ENCODE measurements around the gene KRT36. TPM values are rescaled to one million over a fixed set of nuclear protein-coding genes. Genes with fewer than 3 reads are reported as not detected.

Gene KRT36
- total RNA-seq, 1 donor from 2014 or later: not detected

DNA sequence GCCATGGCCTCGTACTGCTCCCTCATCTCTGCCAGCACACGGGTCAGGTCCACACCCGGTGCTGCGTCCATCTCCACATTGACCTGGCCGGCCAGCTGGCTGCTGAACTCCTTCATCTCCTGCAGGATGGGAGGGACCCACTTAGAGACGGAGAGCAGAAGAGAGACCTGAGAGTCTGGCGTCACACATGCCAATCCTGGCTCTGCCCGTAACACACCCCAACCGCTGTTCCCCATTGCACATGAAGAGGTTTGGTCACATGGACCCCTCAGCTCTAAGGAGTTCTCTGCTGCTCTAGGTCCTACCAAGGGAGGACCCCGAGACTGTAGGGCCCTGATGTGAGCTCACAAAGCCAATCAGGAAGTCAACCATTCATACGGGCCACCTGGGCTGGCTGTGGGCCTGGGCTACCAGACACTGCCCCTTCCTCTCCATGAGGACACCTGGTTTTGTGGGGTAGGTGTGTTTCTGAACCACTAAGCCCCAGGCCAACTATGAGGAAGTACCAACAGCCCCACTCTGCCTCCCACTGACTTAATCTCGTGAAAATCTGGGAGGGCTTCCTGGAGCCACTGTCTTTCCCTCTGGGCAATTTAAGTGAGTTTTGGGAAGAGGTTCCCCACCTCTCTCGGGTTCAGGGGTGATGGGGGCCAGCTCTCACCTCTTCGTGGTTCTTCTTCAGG is 26.6 kb upstream of the KRT36 start:
- H3K27me3 Mint-ChIP-seq (ENCODE audit: low read depth): no peaks in the 10 kb centered on the region
- DNase-seq (ENCODE audit: low spot score in 2 of 2, unreplicated experiment in 2 of 2): no peak
- peaks cover 49% of the 10 kb centered on the region for H3K4me1 Mint-ChIP-seq
- no peak overlapping the region for H3K27ac Mint-ChIP-seq
- no peaks in the 10 kb centered on the region for H3K36me3 Mint-ChIP-seq
- no peak overlapping the region for H3K4me3 Mint-ChIP-seq
- TF ChIP-seq, protein P1, sequence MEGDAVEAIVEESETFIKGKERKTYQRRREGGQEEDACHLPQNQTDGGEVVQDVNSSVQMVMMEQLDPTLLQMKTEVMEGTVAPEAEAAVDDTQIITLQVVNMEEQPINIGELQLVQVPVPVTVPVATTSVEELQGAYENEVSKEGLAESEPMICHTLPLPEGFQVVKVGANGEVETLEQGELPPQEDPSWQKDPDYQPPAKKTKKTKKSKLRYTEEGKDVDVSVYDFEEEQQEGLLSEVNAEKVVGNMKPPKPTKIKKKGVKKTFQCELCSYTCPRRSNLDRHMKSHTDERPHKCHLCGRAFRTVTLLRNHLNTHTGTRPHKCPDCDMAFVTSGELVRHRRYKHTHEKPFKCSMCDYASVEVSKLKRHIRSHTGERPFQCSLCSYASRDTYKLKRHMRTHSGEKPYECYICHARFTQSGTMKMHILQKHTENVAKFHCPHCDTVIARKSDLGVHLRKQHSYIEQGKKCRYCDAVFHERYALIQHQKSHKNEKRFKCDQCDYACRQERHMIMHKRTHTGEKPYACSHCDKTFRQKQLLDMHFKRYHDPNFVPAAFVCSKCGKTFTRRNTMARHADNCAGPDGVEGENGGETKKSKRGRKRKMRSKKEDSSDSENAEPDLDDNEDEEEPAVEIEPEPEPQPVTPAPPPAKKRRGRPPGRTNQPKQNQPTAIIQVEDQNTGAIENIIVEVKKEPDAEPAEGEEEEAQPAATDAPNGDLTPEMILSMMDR (IDR thresholded peaks at IDR 0.05; ENCODE audit: unreplicated experiment): no peak
- H3K9me3 Mint-ChIP-seq: no peaks in the 10 kb centered on the region

DNA sequence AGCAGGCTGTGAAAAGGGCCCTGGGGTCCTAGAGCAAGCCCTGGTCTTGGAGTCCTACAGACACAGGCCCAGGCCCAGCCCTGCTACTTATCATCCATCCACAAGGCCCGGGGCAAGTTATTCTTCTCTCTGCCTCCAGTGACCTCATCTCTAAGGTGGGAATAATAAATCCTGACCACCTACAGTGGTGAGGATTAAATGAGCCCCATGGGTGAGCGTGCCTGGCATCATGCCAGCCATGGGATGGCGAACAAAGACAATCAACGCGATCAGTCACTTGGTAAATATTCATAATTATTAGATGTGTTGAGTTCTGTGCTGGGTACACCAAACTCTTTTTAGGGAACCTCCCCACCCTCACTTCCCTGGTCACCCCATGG is 23.4 kb upstream of the KRT36 start:
- TF ChIP-seq, protein P1 (IDR thresholded peaks at IDR 0.05; ENCODE audit: unreplicated experiment): no peak
- H3K36me3 Mint-ChIP-seq: no peaks in the 10 kb centered on the region
- H3K4me1 Mint-ChIP-seq: peaks cover 25% of the 10 kb centered on the region
- no peak for DNase-seq (ENCODE audit: low spot score in 2 of 2, unreplicated experiment in 2 of 2)
- no peaks in the 10 kb centered on the region for H3K27me3 Mint-ChIP-seq (ENCODE audit: low read depth)
- no peak overlapping the region for H3K27ac Mint-ChIP-seq
- no peak overlapping the region for H3K4me3 Mint-ChIP-seq
- H3K9me3 Mint-ChIP-seq: no peaks in the 10 kb centered on the region

DNA sequence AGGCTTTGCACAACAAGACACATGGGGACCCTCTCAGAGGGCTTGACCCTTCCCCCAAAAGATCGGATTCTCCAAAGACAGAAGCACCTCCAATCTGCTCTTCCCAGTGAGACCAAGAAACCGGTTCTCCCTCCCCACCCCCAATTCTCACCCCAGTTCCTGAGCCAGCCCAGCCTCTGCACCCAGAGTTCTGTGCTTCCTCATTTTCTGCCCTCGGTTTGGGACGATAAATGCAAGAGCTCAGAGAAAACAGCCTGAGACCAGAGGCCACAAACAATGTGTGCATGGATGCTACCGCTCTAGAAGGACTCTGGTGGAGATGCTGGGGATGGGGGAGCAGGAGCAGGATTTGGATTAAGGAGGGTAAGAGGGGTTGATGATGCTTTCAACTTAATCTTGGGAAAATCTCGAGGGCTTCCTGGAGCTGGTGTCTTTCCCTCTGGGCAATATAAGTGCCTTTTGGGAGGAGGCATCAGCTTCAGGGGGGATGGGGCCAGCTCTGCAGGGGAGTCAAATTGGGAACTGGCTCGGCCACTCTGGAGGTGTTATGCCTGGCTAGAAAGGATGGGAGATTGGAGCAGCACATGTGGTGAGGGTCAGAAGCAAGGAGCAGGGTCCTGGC is 22.9 kb upstream of the KRT36 start:
- Mint-ChIP-seq H3K4me3 (no peak overlapping the region), H3K36me3 (no peaks in the 10 kb centered on the region), H3K4me1 (peaks cover 26% of the 10 kb centered on the region), H3K27me3 (ENCODE audit: low read depth) (no peaks in the 10 kb centered on the region), H3K27ac (no peak overlapping the region), H3K9me3 (no peaks in the 10 kb centered on the region)
- no peak for DNase-seq (ENCODE audit: low spot score in 2 of 2, unreplicated experiment in 2 of 2)
- TF ChIP-seq, protein P1 (IDR thresholded peaks at IDR 0.05; ENCODE audit: unreplicated experiment): no peak

DNA sequence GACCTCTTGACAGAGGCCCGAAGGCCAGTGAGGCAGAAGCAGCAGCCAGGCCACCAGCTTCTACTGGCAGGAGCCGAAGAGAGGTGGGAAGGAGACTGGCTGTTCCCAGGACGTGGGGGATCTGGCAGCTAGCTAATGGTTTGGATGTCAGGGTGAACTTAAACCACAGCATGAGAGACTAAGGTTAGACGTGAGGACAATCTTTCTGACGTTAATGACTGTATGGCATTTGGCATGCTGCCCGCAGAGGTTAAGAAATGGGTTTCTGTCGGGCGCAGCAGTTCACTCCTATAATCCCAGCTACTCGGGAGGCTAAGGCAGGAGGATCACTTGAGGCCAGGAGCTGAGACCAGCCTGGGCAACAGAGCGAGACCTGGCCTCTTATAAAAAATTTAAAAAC is 22.0 kb upstream of the KRT36 start:
- H3K4me1 Mint-ChIP-seq: peaks cover 25% of the 10 kb centered on the region
- no peak overlapping the region for H3K4me3 Mint-ChIP-seq
- H3K27me3 Mint-ChIP-seq (ENCODE audit: low read depth): no peaks in the 10 kb centered on the region
- no peak for DNase-seq (ENCODE audit: low spot score in 2 of 2, unreplicated experiment in 2 of 2)
- H3K36me3 Mint-ChIP-seq: no peaks in the 10 kb centered on the region
- no peak overlapping the region for H3K27ac Mint-ChIP-seq
- TF ChIP-seq, protein P1 (IDR thresholded peaks at IDR 0.05; ENCODE audit: unreplicated experiment): no peak
- H3K9me3 Mint-ChIP-seq: no peaks in the 10 kb centered on the region

DNA sequence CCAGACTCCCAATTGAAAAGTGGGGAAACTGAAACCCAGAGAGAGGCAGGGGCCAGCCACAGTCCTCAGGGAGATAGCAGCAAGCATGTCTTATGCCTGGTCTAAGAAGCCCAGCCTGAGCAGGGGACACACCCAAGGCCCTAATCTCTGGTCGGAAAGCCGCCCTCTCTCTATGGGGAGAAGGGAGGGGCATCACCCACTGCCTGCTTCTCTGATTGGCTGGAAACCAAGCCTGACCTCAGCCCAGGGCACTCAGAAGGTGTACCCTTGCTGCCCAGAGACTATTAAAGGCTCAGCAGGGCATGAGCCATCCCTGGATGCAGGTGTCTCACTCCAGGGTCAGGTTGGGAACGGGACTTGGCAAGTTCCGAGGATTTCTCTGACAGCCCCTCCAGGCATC is 21.4 kb upstream of the KRT36 start:
- DNase-seq (ENCODE audit: low spot score in 2 of 2, unreplicated experiment in 2 of 2): no peak
- Mint-ChIP-seq H3K36me3 (no peaks in the 10 kb centered on the region), H3K9me3 (no peaks in the 10 kb centered on the region), H3K4me3 (no peak overlapping the region), H3K27ac (no peak overlapping the region), H3K27me3 (ENCODE audit: low read depth) (no peaks in the 10 kb centered on the region), H3K4me1 (peaks cover 30% of the 10 kb centered on the region)
- TF ChIP-seq, protein P1 (IDR thresholded peaks at IDR 0.05; ENCODE audit: unreplicated experiment): no peak

All from mesothelial cell of epicardium (in vitro differentiated cells).